Measurements from ENCODE around the gene CNTROB.

GRCh38 chr17:7929158-7930023, 2.6 kb upstream of the CNTROB start, which contains the start of gene KCNAB3:
- TF ChIP-seq CTCF (IDR thresholded peaks at IDR 0.05), result no peak
- no peak for TF ChIP-seq POLR2A (IDR thresholded peaks at IDR 0.05)

All from adrenal gland (tissue), 5 donors.